AG04449 (cell line): ENCODE measurements around the gene GRID2.

Experiments
- CTCF ChIA-PET: fragments of 350-600 bp; formaldehyde crosslinking; extraction: SDS; loops from one replicate; lab custom pipeline; 2021; ENCODE audit warnings: antibody characterized with exemption; lab: Yijun Ruan, JAX
- POLR2A ChIA-PET: fragments of 400-600, 350-600 bp; formaldehyde crosslinking; extraction: SDS; loops from one replicate; lab custom pipeline; 2020; ENCODE audit warnings: antibody characterized with exemption, inconsistent platforms; lab: Yijun Ruan, JAX
- DNase-seq: peaks from one replicate; pipeline ENCODE4 v3.0.0-alpha.2; 2010; ENCODE audit warnings: low read depth, low spot score
- H3K4me3 ChIP-seq: 2 replicates; pipeline ENCODE4 v1.5.1; 2011; ENCODE audit warnings: low read depth, mild to moderate bottlenecking, control low read depth, low read length
- TF ChIP-seq, protein P1 (sequence below): IDR thresholded peaks from one replicate; pipeline ENCODE4 v1.5.1; 2011; ENCODE audit warnings: mild to moderate bottlenecking, moderate library complexity, low read length, control low read depth, inconsistent platforms; ENCODE audit not compliant: insufficient read depth; ENCODE audit errors: missing control alignments

Gene GRID2

GRCh38 chr4:92304121-92304520 lies 355 bp downstream of the GRID2 start:
- DNase-seq: no peak
- ChIA-PET CTCF (no interaction called here), POLR2A (no interaction called here)
- no peak overlapping the region for H3K4me3 ChIP-seq
- TF ChIP-seq, protein P1, sequence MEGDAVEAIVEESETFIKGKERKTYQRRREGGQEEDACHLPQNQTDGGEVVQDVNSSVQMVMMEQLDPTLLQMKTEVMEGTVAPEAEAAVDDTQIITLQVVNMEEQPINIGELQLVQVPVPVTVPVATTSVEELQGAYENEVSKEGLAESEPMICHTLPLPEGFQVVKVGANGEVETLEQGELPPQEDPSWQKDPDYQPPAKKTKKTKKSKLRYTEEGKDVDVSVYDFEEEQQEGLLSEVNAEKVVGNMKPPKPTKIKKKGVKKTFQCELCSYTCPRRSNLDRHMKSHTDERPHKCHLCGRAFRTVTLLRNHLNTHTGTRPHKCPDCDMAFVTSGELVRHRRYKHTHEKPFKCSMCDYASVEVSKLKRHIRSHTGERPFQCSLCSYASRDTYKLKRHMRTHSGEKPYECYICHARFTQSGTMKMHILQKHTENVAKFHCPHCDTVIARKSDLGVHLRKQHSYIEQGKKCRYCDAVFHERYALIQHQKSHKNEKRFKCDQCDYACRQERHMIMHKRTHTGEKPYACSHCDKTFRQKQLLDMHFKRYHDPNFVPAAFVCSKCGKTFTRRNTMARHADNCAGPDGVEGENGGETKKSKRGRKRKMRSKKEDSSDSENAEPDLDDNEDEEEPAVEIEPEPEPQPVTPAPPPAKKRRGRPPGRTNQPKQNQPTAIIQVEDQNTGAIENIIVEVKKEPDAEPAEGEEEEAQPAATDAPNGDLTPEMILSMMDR: no peak

- ChIA-PET CTCF (no interaction called here), POLR2A (no interaction called here)
- no peak overlapping the region for H3K4me3 ChIP-seq
- TF ChIP-seq, protein P1: no peak
- no peak for DNase-seq
Measured at GRCh38 chr4:92304606-92305005, 840 bp downstream of the GRID2 start.

DNA sequence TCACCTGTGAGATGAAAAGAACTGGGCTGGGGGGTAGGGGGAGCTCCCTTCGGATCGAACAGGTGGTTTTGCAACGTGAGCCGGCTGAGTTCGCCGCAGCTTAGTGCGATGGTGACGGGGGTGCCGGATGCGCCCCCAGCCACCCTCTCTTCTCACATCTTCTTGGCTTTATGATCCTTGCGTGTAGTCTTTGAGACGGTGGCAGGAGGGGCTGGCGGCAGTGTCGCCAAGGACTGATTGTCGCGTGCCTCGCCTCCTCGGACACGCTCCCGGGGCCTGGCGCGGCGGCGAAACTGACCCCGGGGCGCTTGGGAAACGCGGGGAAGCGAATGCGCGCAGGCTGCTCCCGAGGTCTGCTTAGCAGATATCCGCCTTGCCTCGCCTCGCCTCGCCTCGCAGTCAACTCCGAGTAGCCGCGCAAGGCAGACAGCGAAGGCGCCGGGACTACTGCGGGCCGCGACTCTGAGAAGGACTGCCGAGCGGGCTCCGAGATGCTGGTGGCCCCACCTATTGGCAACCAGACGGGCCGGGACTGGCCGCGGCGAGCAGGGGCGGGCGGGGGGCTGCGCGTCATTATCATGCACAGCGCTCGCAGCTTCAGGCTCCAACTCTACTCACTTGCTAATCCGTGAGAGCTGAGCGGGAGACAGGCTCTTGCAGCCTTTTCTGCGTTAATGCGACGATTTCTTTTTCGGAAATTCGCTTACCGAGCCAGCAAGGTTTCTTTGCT lies 1.5 kb downstream of the GRID2 start:
- ChIA-PET CTCF (interaction anchor here (0.8 kb wide), 1 partner anchor 82 kb away, joined by 4 read pairs; no protein-coding TSS in a partner anchor), POLR2A (no interaction called here)
- TF ChIP-seq, protein P1: no peak
- H3K4me3 ChIP-seq: peak overlapping the region; percentile 25
- no peak for DNase-seq

DNA sequence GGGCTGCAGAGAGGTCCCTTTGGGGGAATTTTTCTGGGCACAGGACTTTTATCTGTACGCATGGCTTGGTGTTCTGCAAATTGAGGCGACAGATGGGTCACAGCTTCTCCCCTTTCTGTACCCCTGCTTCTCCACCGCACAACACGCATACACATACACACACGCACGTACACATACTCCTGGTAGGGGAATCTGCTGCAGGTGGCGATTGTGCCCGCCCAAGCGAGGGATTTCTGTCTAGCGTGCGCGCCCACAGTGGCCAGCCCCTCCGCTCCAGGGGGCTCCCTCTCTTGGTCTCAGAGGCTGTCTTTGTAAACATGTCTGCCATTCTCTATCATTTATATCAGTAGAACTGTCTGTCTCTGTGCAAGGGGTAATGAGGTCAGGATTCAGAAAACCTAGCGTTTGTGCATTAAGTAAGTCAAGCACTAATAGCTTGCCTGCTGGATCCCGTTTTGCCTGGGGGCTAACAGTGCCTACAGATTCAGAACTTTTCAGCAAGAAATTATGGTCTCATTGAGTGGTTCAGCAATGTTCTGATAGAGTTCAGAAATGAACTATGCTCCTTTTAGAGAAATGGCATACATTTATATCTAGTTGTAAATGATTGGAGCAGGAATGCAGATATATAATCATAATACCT lies 2.2 kb downstream of the GRID2 start:
- CTCF ChIA-PET: interaction anchor here (0.8 kb wide), 1 partner anchor 82 kb away, joined by 4 read pairs; no protein-coding TSS in a partner anchor
- POLR2A ChIA-PET: no interaction called here
- TF ChIP-seq, protein P1: no peak
- DNase-seq: no peak
- no peak overlapping the region for H3K4me3 ChIP-seq

GRCh38 chr4:92307181-92307580 lies 3.4 kb downstream of the GRID2 start:
- no peak overlapping the region for H3K4me3 ChIP-seq
- POLR2A ChIA-PET: no interaction called here
- TF ChIP-seq, protein P1: no peak
- no peak for DNase-seq
- CTCF ChIA-PET: no interaction called here

GRCh38 chr4:92307866-92308265 lies 4.1 kb downstream of the GRID2 start:
- TF ChIP-seq, protein P1: no peak
- no peak for DNase-seq
- CTCF ChIA-PET: no interaction called here
- no peak overlapping the region for H3K4me3 ChIP-seq
- POLR2A ChIA-PET: no interaction called here
